WI38 (cell line): ENCODE measurements around the gene KRT32.
"Not testable (repeated sequence)": the region's sequence is repeated elsewhere in the genome, so short reads cannot be mapped to it uniquely, and the experiment has no call there.

Experiments
- H3K4me3 ChIP-seq: 2 replicates; pipeline ENCODE4 v1.5.1; 2011; ENCODE audit warnings: low read depth, mild to moderate bottlenecking, control low read depth, low read length
- TF ChIP-seq, protein P1 (sequence below): IDR thresholded peaks from 2 replicates; pipeline ENCODE4 v1.5.1; 2012; ENCODE audit warnings: low read depth, mild to moderate bottlenecking, control low read depth, low read length

Gene KRT32

DNA sequence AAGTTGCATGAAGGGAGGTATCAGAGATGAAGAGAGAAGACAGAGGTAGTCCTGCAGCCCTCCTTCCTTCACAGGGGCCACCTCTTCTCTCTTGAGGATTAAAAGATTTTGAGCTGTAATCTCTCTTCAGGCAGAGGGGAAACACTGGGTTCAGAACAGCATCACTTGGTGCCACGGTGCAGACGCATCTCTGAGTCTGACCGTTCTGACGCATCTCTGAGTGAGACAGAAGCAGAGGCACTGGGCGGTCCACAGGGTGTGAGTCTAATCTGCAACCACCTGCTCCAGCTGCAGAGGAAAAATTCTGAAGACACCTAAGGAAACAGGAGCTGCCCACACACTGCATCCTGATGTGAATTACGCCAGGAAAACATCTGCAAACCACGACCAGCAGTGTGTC, 37.5 kb downstream of the KRT32 start:
- TF ChIP-seq, protein P1, sequence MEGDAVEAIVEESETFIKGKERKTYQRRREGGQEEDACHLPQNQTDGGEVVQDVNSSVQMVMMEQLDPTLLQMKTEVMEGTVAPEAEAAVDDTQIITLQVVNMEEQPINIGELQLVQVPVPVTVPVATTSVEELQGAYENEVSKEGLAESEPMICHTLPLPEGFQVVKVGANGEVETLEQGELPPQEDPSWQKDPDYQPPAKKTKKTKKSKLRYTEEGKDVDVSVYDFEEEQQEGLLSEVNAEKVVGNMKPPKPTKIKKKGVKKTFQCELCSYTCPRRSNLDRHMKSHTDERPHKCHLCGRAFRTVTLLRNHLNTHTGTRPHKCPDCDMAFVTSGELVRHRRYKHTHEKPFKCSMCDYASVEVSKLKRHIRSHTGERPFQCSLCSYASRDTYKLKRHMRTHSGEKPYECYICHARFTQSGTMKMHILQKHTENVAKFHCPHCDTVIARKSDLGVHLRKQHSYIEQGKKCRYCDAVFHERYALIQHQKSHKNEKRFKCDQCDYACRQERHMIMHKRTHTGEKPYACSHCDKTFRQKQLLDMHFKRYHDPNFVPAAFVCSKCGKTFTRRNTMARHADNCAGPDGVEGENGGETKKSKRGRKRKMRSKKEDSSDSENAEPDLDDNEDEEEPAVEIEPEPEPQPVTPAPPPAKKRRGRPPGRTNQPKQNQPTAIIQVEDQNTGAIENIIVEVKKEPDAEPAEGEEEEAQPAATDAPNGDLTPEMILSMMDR, result no peak
- no peak overlapping the region for H3K4me3 ChIP-seq

DNA sequence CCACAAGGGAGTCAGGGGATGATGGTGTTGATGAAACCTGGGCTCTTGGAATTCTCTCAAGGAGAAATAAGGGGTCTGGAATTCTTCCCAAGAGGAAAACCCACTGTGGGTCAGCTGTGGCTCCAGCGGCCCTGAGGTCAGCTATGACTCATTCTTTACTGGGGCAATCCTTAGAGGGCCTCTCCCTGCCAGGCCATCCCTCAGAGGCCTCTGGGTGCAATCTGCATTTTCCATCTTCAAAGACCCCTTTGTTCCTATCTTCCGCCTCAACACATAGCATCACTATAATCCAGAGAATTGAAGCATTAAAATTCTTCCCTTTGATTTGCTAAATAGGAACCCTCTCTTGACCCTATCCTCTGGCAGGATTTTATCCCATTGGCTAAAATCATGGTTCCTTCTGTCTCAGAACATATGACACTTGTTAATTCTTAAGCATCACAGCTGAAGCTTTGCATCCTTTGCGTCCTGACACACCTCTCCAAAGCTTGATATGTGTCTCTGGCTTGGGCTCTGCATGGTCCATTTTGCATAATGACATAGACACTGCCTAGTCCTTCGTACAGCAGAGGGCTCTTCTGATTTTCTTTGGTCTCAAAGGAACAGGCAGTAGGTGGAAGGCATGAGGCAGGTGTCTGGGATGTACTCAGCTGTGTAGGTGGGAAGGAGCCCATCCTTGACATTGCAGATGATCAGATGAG, 38.4 kb downstream of the KRT32 start:
- H3K4me3 ChIP-seq, result no peak overlapping the region
- TF ChIP-seq, protein P1, result no peak

DNA sequence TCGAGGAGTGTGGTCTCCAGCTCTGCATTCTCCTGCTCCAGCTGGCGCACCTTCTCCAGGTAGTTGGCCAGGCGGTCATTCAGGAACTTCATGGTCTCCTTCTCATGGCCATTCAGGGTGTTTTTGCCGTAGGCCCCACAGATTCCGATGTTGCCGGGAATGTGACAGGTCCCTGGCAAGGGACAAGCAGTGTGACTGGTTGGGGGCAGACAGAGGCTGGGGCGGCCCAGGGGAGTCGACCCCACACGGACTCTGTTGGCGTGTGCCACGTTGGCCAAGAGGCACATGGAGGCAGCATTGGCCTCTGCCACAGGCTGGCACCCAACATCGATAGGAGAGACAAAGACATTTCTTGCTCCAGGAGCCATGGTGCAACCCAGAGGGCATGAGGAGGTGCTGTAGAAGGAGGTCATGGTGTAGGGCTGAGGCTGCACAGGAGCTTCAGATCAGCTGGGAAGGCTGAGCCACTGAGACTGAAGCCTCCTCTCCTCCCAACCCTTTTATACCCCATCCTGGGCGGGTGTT, 43.0 kb downstream of the KRT32 start, which contains the start of gene KRT37:
Gene KRT37 (minus strand): TSS at position 475 of the 525 bp plus-strand sequence. CDS start 62 bp downstream, at position 413.
- TF ChIP-seq, protein P1, result no peak
- H3K4me3 ChIP-seq, result no peak within 1 kb of the TSS

DNA sequence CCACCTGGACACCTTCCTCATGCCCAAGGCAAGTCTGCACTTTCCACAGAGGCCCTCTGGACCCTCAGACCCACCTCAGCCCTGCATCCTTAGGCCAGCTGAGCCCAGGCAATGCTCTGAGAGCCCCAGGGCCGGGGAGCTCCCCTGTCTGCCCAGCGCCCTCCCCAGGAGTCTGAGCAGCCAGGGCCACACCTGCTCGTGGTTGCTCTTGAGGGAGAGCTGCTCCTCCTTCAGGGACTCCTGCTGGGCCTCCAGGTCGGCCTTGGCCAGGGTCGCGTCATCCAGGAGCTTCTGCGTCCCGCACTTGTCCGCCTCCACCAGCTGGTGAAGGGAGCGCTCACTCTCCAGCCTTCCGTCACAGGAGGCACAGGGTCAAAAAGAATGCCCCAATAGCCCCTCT, 44.6 kb downstream of the KRT32 start:
- H3K4me3 ChIP-seq, result not testable (repeated sequence)

DNA sequence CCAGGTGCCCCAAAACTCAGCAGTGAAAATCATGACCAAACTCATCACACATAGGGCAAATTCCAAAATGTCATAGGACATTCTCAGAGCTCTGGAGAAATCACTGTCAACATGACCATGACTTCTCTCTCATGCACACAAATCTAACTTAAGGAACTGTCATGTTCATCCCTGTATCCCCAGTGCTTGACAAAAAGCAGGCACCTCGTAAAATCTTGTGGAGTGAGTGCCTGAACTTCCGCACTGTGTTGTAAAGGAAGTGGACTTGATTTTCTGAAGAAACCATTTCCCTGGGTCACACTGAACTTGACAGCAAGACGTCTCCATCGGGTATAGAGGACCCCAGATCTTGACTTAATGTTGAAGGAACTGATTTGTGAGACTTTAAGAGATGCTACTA, 45.6 kb downstream of the KRT32 start:
- no peak overlapping the region for H3K4me3 ChIP-seq
- TF ChIP-seq, protein P1, result no peak

DNA sequence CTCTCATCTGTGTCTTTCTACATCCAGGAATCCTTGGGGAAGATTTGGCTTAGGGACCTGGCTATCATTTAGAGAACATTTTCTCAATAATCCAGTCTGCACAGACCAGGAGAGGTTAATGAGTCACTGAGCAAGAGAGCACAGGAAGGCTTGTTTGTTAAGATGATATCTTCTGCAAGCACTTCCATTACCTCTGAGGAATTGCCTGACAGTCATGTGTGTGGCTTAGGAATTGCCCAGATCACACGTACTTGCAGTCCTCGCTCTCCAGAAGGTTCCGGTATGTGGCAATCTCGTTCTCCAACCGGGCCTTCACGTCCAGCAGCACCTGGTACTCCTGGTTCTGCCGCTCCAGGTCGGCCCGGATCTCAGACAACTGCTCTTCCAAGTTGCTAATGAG, 46.1 kb downstream of the KRT32 start:
- no peak overlapping the region for H3K4me3 ChIP-seq
- TF ChIP-seq, protein P1, result no peak

DNA sequence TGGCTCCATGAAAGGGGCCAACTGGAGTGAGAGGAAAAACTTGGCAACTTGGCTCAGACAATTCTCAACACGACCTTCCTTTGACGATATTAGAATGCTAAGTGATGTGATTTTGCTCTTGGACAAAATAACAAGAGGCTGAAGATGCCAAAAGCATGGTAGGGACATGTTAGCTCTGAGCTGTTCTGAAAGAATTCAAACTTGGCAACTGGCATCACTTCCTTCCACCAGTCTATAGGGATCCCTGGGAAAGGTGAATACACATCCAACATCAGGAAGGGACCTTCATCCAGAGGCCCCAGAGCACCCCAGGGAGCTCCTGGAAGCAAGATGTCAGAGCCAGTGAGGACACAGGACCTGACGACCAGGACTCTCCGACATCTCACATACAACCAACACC, 47.1 kb downstream of the KRT32 start:
- TF ChIP-seq, protein P1, result no peak
- H3K4me3 ChIP-seq, result no peak overlapping the region
